B cell (primary cell): Measurements from ENCODE around the gene MBD3L5. TPM values are rescaled to one million over a fixed set of nuclear protein-coding genes. Genes with fewer than 3 reads are reported as not detected.
"Not testable (repeated sequence)": the region's sequence is repeated elsewhere in the genome, so short reads cannot be mapped to it uniquely, and the experiment has no call there.

ENCODE experiments used
- ATAC-seq: fragments of 200-7000 bp; cut with Tn5 transposase; one replicate; pipeline ENCODE4 v1.10.0; 2021; ENCODE audit warnings: low read depth, mild to moderate bottlenecking, moderate number of reproducible peaks, moderate library complexity
- CTCF ChIA-PET: fragments of 350-600 bp; sonication (Branson Sonifier 250); formaldehyde crosslinking; loops from one replicate; lab custom pipeline; 2021; ENCODE audit warnings: antibody characterized with exemption, inconsistent platforms; lab: Charles Lee
- POLR2A ChIA-PET: fragments of 350-600 bp; sonication (Branson Sonifier 250); formaldehyde crosslinking; loops from one replicate; lab custom pipeline; 2021; ENCODE audit warnings: antibody characterized with exemption; lab: Charles Lee
- DNase-seq: peaks from one replicate; pipeline ENCODE4 v3.0.0; 2013
- H2AFZ ChIP-seq: 2 replicates; pipeline ENCODE4 v1.6.1; 2012; ENCODE audit warnings: mild to moderate bottlenecking, low read depth, low read length; ENCODE audit not compliant: insufficient read depth, poor library complexity, severe bottlenecking
- H3K27ac ChIP-seq, 2 donors: 1 replicate in 1 of 2; 2 replicates in 1 of 2; pipeline ENCODE4 v1.5.1; 2012 to 2013; ENCODE audit warnings: low read length in 2 of 2, mild to moderate bottlenecking in 2 of 2, moderate library complexity in 1 of 2
- H3K27me3 ChIP-seq, 4 experiments: fragments of 200-600 bp in 1 of 4; sonication (generic) in 1 of 4; replicated peaks in 1 of 4; 1 replicate in 2 of 4; 2 replicates in 2 of 4; pipeline versions ENCODE4 v1.6.1 to v1.7.0; 2013 to 2016; ENCODE audit warnings: low read length in 3 of 4, mild to moderate bottlenecking in 2 of 4, mixed read lengths in 1 of 4, moderate library complexity in 1 of 4; ENCODE audit not compliant: insufficient read depth in 4 of 4, control insufficient read depth in 3 of 4; ENCODE audit errors: control extremely low read depth in 1 of 4
- H3K36me3 ChIP-seq, 2 experiments: replicated peaks in 1 of 2; 1 replicate in 1 of 2; 2 replicates in 1 of 2; pipeline versions ENCODE4 v1.6.1 to v1.7.1; 2013; ENCODE audit warnings: low read length in 1 of 2; ENCODE audit not compliant: insufficient read depth in 2 of 2, control insufficient read depth in 1 of 2; ENCODE audit errors: control extremely low read depth in 1 of 2, extremely low read depth in 1 of 2
- H3K4me1 ChIP-seq, 2 donors: fragments of 200-600 bp in 1 of 2; sonication (generic) in 1 of 2; 1 replicate in 1 of 2; 2 replicates in 1 of 2; pipeline versions ENCODE4 v1.5.1 to v1.6.1; 2013 to 2017; ENCODE audit warnings: low read length in 2 of 2; ENCODE audit not compliant: control insufficient read depth in 2 of 2, insufficient read depth in 2 of 2
- H3K4me2 ChIP-seq: replicated peaks from 2 replicates; pipeline ENCODE3; 2012; ENCODE audit warnings: mild to moderate bottlenecking, low read depth, low read length; ENCODE audit not compliant: poor library complexity, severe bottlenecking
- H3K4me3 ChIP-seq, 5 experiments: fragments of 200-600 bp in 1 of 5; sonication (generic) in 1 of 5; 1 replicate in 3 of 5; 2 replicates in 2 of 5; pipeline versions ENCODE4 v1.5.1 to v1.7.0; 2011 to 2016; ENCODE audit warnings: low read length in 4 of 5, mild to moderate bottlenecking in 4 of 5, low read depth in 2 of 5, control low read depth in 1 of 5, moderate library complexity in 1 of 5; ENCODE audit not compliant: insufficient read depth in 1 of 5; ENCODE audit errors: control extremely low read depth in 1 of 5, extremely low read depth in 1 of 5
- H3K79me2 ChIP-seq: fragments of 200-600 bp; sonication (generic); one replicate; pipeline ENCODE4 v1.6.0; 2016; ENCODE audit warnings: low read length; ENCODE audit not compliant: control insufficient read depth, insufficient read depth
- H3K9ac ChIP-seq: fragments of 200-600 bp; sonication (generic); 2 replicates; pipeline ENCODE4 v1.6.1; 2017; ENCODE audit warnings: mild to moderate bottlenecking, low read length, moderate library complexity
- H3K9me3 ChIP-seq, 3 donors: one replicate each; pipeline versions ENCODE4 v1.6.1 to v1.7.1; 2013; ENCODE audit warnings: low read length in 2 of 3; ENCODE audit not compliant: control insufficient read depth in 2 of 3, insufficient read depth in 1 of 3; ENCODE audit errors: control extremely low read depth in 1 of 3
- H4K20me1 ChIP-seq: 2 replicates; pipeline ENCODE4 v1.6.0; 2012; ENCODE audit warnings: mild to moderate bottlenecking, low read length; ENCODE audit not compliant: insufficient read depth, control insufficient read depth, poor library complexity, severe bottlenecking
- H3K27ac Mint-ChIP-seq: one replicate; pipeline ENCODE4 v1.8.0; 2021; ENCODE audit warnings: mixed read lengths
- H3K27me3 Mint-ChIP-seq: one replicate; pipeline ENCODE4 v1.8.0; 2021; ENCODE audit warnings: mixed read lengths
- H3K4me1 Mint-ChIP-seq: one replicate; pipeline ENCODE4 v1.8.0; 2021; ENCODE audit warnings: mixed read lengths
- H3K4me3 Mint-ChIP-seq: one replicate; pipeline ENCODE4 v1.8.0; 2021; ENCODE audit warnings: mixed read lengths
- H3K9me3 Mint-ChIP-seq: one replicate; pipeline ENCODE4 v1.8.0; 2022; ENCODE audit warnings: mixed read lengths; ENCODE audit not compliant: insufficient read depth
- WGBS: methylation state at CpG from one replicate; pipeline ENCODE4 v1.1.5; 2013; ENCODE audit warnings: missing lambda C conversion rate; ENCODE audit not compliant: insufficient coverage; 5-methylcytosine and 5-hydroxymethylcytosine counted together
- intact Hi-C: fragments of 100-400 bp; cut with micrococcal nuclease; formaldehyde crosslinking; loops from one replicate; pipeline ENCODE4 v1.10.0; 2022
- polyA plus RNA-seq: library from polyadenylated mRNA; depleted of rRNA; stranded (reverse); fragments of >200 nt; gene quantifications from 2 replicates; pipeline ENCODE4 v1.2.3, GENCODE V29; 2012
- total RNA-seq, 2 donors: library from RNA; stranded (reverse); fragments of 120-200 nt in 1 of 2; gene quantifications; 1 replicate in 1 of 2; 2 replicates in 1 of 2; pipeline versions ENCODE4 v1.2.3 to v1.2.4, GENCODE V29; 2013 to 2022

Gene MBD3L5
- total and polyA plus RNA-seq, 2 donors (not counting 1 experiment from before 2014, with no cell fraction given), result not detected

DNA sequence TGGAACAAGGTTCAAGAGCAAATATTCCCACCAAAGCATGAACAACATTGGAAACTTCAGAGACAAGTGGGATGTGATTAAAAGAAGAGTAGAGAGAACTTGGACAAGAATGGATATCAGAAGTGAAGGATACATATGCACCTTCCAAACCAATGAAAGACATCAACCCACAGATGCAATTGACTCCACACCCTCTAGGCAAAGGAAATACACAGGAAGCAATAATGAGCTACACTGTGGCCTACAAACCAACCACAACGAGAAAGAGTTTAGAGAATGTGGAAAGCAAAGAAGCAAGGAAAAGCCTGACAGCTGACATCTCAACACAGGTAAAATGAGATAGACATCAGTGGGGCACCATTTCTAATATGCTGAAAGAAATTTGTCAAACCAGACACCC is 1.6 kb upstream of the MBD3L5 start:
- POLR2A ChIA-PET, H3K9me3 Mint-ChIP-seq, H3K27ac Mint-ChIP-seq, H4K20me1 ChIP-seq, H3K27me3 Mint-ChIP-seq, DNase-seq, H3K9me3 ChIP-seq, H3K4me1 Mint-ChIP-seq, H3K27ac ChIP-seq, H3K9ac ChIP-seq, H2AFZ ChIP-seq, H3K4me3 ChIP-seq, H3K4me2 ChIP-seq, H3K36me3 ChIP-seq, CTCF ChIA-PET, H3K4me3 Mint-ChIP-seq, H3K79me2 ChIP-seq, H3K27me3 ChIP-seq, ATAC-seq, H3K4me1 ChIP-seq, intact Hi-C loops: not testable (repeated sequence)
- no CpG with 5 or more reads among the region's 1 CpG for WGBS

DNA sequence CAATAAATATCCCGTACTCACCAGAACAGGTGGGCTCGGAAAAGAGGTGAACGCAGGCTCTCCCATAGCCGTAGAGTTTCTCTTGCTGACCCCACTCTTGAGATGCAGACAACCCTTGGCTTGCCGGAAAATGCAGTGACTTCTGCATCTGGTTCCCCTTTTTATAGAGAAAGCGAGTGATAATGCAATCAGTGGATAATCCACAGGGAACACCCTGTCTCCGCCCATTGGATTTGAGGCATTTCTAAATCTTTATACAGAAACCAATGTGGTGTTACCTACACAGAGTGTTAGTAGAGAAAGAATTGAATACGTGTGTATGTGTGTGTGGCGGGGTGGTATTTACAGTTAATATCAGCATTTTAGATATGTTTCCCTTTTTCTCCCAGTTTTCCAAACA is 9.7 kb downstream of the MBD3L5 start, which contains the start of gene MBD3L4:
Gene MBD3L4 (minus strand): TSS at position 101 of the 400 bp plus-strand sequence. CDS start 35 bp downstream, at position 66.
- H3K4me1 Mint-ChIP-seq, H3K27me3 ChIP-seq, H3K27ac ChIP-seq, DNase-seq, H3K9me3 Mint-ChIP-seq, H3K4me2 ChIP-seq, ATAC-seq, POLR2A ChIA-PET, H3K79me2 ChIP-seq, H4K20me1 ChIP-seq, H3K4me3 ChIP-seq, intact Hi-C loops, H3K4me3 Mint-ChIP-seq, H3K27ac Mint-ChIP-seq, H3K9ac ChIP-seq, H3K36me3 ChIP-seq, CTCF ChIA-PET, H2AFZ ChIP-seq, H3K27me3 Mint-ChIP-seq, H3K4me1 ChIP-seq, H3K9me3 ChIP-seq: not testable (repeated sequence)
- no CpG with 5 or more reads among the region's 9 CpGs for WGBS

DNA sequence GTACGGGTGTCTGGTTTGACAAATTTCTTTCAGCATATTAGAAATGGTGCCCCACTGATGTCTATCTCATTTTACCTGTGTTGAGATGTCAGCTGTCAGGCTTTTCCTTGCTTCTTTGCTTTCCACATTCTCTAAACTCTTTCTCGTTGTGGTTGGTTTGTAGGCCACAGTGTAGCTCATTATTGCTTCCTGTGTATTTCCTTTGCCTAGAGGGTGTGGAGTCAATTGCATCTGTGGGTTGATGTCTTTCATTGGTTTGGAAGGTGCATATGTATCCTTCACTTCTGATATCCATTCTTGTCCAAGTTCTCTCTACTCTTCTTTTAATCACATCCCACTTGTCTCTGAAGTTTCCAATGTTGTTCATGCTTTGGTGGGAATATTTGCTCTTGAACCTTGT is 11.2 kb downstream of the MBD3L5 start:
- H2AFZ ChIP-seq, H3K27me3 ChIP-seq, H4K20me1 ChIP-seq, H3K4me1 Mint-ChIP-seq, H3K9me3 ChIP-seq, POLR2A ChIA-PET, H3K4me1 ChIP-seq, H3K27me3 Mint-ChIP-seq, H3K4me3 ChIP-seq, H3K4me2 ChIP-seq, H3K9me3 Mint-ChIP-seq, H3K27ac ChIP-seq, H3K4me3 Mint-ChIP-seq, CTCF ChIA-PET, H3K79me2 ChIP-seq, ATAC-seq, DNase-seq, intact Hi-C loops, H3K9ac ChIP-seq, H3K36me3 ChIP-seq, H3K27ac Mint-ChIP-seq: not testable (repeated sequence)
- WGBS, result no CpG with 5 or more reads among the region's 2 CpGs

DNA sequence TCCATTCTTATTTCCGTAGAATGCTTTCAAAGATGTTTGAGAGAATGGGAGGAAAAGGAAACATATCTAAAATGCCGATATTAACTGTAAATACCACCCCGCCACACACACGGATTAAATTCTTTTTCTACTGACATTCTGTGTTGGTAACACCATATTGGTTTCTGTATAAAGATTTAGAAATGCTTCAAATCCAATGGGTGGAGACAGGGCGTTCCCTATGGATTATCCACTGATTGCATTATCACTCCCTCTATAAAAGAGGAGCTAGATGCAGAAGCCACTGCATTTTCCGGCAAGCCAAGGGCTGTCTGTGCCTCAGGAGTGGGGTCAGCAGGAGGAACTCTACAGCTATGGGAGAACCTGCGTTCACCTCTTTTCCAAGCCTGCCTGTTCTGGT is 18.6 kb downstream of the MBD3L5 start, which contains the start of gene MBD3L2:
Gene MBD3L2 (plus strand): TSS at position 301 of the 400 bp plus-strand sequence. CDS start 53 bp downstream, at position 354.
- H3K4me1 Mint-ChIP-seq, H3K4me2 ChIP-seq, H3K27me3 Mint-ChIP-seq, H3K9ac ChIP-seq, H2AFZ ChIP-seq, H3K27ac Mint-ChIP-seq, H3K27ac ChIP-seq, POLR2A ChIA-PET, H3K79me2 ChIP-seq, intact Hi-C loops, H3K9me3 Mint-ChIP-seq, ATAC-seq, H3K4me3 ChIP-seq, DNase-seq, H3K27me3 ChIP-seq, H4K20me1 ChIP-seq, H3K9me3 ChIP-seq, CTCF ChIA-PET, H3K4me1 ChIP-seq, H3K36me3 ChIP-seq, H3K4me3 Mint-ChIP-seq: not testable (repeated sequence)
- WGBS, result no CpG with 5 or more reads among the region's 7 CpGs
